GM12874 (cell line): ENCODE data around the gene MAMLD1.

ENCODE experiments used
- TF ChIP-seq, protein P1 (sequence below): IDR thresholded peaks from 2 replicates; pipeline ENCODE4 v1.5.1; 2011; ENCODE audit warnings: low read depth, mild to moderate bottlenecking, control low read depth, low read length, moderate library complexity; ENCODE audit not compliant: insufficient read depth

Gene MAMLD1

DNA sequence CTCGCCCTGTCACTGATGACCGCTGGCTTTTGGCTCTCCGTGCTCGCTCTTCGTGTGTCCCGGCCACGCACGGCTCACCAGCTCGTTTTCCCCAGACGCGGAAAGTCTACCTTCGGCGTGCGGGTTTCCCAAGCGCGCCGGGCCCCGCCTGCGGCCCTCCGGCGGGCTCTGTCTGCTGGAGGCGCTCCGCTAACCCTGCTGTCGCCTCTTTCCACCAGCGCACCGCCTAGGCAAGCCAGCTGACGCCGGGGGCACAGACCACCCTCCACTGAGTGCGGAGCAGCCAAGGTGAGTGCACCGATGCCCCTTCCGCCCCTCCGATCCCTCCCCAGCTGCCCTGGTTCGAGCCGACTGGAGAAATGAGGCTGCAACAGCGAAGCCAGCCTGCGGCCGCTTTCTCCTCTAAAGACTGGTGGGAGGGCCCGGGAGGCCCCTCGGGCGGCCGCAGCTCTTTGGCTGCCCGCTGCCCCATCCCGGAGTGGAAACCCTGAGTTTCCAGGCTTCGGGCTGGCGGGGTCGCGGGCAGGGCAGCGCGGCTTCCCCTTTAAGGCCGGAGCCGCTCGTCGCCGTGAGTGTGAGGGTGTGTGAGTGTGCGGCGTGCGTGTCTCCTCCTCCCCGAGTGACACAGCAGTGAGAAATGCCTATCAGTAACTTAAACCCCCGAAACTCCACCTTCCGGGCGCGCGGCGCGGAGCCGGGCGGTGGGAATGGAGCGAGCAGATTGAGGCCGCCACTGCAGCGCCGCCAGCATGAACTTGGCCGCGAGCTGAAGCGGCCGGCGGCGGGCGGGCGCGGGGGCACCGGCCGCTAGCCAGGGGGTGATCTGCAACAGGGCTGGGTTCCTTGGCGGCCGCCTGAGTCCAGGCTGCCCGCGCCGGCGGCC is at the start of gene MAMLD1:
Gene MAMLD1 (plus strand): TSS at position 719 of the 883 bp plus-strand sequence. CDS start 82,200 bp downstream, outside the sequence.
- TF ChIP-seq, protein P1, sequence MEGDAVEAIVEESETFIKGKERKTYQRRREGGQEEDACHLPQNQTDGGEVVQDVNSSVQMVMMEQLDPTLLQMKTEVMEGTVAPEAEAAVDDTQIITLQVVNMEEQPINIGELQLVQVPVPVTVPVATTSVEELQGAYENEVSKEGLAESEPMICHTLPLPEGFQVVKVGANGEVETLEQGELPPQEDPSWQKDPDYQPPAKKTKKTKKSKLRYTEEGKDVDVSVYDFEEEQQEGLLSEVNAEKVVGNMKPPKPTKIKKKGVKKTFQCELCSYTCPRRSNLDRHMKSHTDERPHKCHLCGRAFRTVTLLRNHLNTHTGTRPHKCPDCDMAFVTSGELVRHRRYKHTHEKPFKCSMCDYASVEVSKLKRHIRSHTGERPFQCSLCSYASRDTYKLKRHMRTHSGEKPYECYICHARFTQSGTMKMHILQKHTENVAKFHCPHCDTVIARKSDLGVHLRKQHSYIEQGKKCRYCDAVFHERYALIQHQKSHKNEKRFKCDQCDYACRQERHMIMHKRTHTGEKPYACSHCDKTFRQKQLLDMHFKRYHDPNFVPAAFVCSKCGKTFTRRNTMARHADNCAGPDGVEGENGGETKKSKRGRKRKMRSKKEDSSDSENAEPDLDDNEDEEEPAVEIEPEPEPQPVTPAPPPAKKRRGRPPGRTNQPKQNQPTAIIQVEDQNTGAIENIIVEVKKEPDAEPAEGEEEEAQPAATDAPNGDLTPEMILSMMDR, result no peak

GRCh38 chrX:150313514-150313913 is 49.6 kb upstream of the MAMLD1 start:
- TF ChIP-seq, protein P1, result no peak

DNA sequence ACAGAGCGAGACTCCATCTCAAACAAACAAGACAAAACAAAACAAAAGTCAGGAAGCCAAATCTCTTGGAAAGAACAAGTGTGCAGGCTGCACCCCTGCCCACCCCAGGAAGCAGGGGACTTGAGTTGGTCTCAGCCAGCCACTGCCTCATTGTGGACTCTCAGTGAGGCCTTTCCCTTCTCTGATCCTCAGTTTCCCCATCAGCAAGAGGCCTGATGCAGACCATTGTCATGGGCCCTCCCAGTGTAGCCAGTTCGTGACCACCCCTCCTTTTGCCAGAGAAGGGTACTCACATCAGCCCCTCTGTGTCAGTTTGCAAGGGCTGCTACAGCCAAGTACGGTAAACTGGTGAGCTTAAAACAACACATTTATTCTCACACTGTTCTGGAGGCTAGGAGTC is 48.9 kb upstream of the MAMLD1 start:
- TF ChIP-seq, protein P1, result no peak

DNA sequence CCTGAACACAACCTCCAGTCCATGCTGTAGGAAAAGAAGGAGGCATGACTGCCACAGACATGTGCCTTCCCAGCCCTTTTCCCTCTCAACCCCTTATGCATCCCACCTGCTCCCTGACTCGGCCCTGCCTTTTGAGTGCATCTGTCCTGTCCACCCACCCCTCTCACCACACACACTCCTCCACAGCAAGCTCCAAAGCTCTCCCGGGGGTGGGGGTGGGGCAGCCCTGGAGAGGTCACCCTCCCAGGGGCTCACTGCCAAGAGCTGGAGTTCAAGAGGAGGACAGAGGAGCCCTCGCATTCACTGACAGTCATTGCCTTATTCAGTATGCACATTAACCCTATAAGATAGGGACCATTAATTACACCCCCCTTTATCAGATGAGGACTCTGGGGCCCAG is 46.6 kb upstream of the MAMLD1 start:
- TF ChIP-seq, protein P1, result no peak

DNA sequence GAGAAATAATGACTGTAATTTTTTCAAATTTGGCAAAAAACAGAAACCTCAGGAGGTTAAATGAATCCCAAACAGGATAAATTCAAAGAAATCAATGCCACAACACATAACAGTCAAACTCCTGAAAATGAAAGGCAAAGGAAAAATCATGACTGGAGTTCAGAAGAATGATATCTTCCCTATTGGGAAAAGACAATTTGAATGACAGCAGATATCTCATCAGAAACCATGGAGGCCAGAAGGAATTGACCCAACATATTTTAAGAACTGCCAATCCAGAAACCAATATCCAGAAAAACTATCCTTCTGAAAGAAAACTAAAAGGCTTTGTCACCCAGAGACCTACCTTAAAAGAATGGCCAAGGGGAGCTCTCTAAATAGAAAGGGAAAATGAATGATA is 40.1 kb upstream of the MAMLD1 start:
- TF ChIP-seq, protein P1, result no peak

GRCh38 chrX:150324035-150324728 is 38.9 kb upstream of the MAMLD1 start:
- TF ChIP-seq, protein P1, result no peak

DNA sequence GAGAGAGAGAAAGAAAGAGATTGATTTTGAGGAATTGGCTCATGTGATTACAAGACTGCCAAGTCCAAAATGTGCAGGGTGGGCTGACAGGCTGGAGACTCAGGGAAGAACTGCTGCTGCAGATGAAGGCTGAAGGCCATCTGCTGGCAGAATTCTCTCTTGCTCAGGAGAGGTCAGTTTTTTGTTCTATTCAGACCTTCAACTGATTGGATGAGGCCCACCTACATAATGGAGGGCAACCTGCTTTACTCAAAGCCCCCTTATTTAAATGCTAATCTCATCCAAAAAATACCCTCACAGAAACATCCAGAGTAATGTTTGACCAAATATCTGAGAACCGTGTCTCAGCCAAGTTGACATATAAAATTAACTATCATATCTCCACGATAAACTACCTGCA is 38.2 kb upstream of the MAMLD1 start:
- TF ChIP-seq, protein P1, result no peak
